GOT3 (cell line): ENCODE measurements around the gene GNAQ.

ENCODE experiments used
- DNase-seq: peaks from one replicate; lab custom pipeline; 2025; ENCODE audit warnings: mixed read lengths; lab: John Stamatoyannopoulos, UW

The GNAQ gene

DNA sequence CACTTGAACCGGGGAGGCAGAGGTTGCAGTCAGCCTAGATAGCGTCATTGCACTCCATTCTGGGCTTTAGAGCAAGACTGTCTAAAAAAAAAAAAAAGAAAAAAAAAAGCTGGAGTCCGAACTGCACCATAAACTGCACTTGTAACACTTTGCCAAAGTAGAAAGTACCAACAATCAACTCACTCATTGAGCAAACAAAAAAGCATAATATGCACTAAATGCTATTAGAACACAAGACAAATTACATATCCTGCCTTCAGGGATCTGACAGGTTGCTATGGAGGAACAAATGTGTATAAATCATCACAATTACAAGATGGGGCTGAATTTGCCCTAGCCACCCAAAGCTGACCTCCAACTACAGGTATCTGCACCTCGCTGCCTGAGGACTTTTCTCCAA, 27.9 kb downstream of the GNAQ start:
- no peak for DNase-seq

DNA sequence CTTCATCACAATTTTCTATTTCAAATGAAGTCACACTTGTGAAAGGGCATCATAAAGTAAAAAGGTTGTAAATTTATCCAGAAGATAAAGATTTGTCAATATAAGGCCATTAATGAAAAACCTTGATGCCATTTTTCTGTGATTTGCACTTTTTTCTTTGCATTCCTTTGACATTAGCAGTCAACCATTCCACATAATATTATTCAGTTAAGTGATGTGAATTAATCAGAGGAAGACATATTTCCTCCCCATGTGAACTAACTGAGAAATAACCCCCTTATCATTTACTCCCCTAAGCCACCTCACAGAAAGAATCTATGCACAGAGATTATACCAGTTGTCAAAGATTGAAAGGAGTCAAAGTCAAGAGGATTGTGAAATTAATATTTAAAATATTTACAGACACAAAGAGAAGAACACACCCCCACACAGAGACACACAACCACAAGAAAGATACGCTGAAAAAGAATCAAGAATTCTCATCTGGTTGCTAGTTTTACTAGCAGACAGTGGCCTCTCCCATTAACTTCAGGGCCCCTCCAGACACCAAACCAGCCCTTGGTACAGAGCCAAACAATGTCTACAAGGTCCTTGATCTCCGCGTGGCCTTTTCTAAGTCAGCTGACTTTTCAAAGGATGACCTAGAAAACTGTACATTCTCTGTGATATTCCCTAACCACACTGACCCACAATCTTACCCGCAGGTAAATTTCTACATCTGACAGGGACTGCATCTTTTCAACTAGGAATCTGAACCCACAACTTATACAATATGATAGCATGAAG, 29.5 kb downstream of the GNAQ start:
- DNase-seq = no peak

DNA sequence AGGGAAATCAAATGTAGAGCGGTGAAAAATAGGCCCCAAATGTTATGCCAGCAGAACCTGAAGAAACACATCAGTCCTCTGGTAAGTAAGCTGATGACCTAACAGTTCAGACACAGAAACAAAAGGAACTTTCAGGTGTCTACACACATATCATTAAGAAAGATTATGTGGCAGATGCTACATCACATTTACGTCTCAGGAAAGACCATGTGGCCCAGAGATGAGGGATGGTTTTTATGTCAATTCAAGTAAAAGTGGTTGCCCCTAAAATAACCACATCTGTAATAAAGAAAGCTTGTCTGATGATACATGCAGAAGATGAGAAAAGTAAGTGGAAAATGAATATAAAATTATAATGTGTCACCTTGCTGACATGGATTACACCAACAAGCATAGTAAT, 31.4 kb downstream of the GNAQ start:
- DNase-seq = no peak

DNA sequence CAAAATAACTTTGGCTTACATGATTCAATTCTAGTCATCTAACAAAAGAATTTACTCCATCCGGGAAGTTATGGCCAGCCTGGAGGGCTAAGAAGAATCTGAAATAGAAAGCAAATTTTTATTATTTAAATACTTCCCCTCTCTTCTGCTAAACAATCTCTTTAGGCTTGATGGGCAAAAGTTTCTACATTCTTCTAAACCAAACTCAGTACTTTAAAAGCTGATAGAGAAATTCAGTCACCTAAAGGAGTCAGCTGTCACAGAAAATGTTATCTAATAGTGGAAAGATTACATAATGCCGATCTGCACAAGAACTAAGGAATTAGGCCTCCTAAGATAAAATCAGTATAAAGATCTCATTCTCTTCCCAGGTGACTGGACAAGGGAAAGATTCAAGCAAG, 32.4 kb downstream of the GNAQ start:
- DNase-seq = no peak

DNA sequence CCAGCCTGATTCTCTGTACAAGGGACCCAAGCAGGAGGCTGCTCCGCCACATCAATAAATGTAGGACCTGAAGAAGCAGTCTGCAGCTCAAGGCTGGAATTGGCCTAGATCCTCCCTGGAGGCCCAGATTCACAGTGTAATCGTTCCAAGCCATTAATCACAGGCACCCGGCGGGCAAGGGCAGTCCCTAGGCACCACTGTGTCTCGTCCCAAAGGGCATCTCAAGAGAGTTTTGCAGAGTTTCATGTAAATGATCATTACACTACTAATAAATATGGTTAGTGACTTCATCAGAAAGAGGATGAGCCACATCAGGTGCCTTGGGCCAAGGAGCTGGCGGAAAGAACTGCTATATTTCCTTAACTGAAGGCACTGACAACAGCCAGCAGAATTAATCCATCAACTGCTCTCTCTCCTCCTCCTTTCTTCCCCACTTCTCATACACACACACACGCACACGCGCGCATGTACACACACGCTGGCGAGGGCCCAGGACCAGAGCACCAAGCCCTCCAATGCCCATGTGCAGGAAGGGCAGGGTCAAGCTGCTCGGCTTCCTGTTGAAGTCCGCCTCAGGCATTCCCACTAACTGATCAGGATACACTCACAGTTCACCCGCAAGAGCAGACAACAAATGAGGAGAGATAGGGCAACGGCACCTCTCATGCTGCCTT, 33.9 kb downstream of the GNAQ start:
- DNase-seq = no peak

DNA sequence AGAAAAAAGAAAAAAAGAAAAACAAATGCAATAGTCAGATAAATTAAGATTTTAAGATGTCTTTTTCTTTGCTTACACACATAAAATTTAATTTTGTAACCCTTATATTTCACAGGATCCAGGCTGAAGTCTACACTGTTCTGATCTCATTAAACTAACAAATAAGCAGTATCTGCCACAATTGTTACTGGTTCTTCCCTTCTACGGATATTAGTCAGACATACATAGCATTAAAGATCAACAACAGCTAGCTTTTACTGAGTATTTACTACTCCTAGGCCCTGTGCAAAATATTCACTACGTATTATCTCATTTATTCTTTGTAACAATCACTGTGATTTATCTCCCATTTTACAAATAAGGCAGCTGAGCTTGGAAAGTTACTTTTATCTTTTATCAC, 34.9 kb downstream of the GNAQ start:
- DNase-seq = no peak

DNA sequence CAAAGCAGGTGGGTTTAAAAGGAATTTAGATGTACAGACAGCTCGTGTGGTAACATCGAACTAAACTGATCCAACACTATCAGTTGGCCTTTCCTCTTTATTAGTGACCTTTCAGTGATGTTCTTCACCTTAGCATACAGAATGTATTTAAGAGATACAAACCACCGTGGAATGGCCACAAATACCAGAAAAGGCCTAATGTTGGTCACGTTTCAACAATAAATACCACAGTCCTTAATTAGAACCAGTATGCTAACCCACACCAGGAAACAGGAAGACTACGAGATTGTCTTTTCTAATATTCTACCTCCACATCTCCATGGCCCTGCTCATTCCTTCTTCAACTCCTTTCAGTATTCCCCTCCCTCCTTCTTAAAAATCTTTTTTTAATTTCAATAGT, 40.4 kb downstream of the GNAQ start:
- DNase-seq = no peak

DNA sequence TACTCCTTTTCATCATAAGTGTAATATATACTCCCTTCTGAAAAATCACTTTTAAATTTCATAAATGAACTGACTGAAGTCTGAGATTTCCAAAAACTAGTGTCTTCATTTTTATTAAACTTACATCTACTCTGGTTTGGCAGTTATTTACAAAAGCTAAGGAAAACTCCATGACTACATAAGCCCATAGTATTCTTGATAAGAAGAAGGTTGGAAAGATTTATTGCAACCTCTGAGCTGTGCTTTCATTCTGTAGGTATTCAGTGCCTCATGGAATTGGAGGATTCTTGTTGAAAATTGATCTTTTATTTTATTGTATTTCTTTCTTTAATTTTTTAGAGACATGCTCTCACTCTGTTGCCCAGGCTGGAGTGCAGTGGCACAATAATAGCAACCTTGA, 41.7 kb downstream of the GNAQ start:
- DNase-seq = no peak

DNA sequence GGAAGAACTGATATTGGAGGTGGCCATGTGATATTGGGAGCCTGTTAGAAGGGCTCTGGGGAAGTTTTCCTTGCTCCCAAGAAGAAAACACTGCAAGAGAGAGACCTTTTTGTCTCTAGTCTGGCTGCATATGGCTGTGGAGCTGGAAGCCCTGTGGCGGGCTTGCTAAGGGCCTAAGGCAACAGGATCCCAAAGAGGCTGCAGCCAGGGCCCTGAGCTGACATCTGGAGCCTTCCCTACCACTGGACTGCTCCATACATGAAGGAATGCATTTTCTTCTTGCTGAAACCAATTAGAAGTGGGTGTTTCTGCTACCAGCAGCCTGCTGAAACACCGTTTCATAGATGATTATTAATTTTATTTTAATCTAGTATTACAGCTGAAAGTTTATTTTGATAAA, 42.2 kb downstream of the GNAQ start:
- DNase-seq = no peak

DNA sequence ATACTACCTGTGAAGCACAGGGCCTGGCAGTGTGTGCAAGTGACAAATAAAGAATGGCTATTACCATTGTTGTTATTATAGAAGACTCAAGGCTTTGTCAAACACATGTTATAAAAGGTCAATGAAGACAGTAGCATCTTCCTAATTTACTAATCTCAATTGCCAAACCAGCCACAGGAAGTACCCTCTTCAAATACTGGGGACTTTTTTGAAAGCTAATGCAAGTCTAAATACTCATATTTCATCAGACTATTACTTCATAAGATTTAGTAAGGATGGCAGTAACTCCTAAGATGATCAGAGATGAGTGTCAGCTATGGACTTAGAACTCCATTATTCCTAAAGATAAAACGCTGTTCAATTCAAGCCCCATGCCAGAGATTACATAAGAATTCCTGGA, 43.0 kb downstream of the GNAQ start:
- DNase-seq = no peak

DNA sequence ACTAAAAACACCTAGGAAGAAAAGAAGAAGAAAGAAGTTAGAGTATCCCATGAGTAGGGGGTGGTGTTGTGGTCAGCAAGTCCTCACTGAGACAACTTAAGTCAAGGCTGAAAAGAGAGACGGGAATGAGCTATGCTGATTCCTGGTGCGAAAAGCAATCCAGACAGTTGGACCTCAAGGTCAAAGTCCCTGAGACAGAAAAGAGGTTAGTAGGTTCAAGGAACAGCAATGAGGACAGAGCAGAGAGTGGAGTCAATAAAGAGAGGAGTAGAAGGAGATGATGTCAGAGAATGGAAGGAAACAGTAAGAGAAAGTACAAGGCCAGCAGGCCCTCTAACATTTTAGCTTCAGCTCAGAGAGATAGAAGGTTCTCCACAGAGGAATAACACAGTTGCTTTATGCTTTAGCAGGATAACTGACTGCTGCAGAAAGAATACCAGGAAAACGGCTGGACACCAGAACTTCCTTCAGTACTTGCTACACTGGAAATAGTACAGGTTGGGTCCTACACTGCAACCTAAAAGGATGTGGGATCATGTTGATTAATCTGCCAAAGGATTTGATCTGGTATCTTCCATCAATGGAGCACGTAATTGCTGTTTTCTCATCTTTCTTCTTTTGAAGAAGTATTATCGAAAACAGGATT, 43.6 kb downstream of the GNAQ start:
- DNase-seq = no peak

DNA sequence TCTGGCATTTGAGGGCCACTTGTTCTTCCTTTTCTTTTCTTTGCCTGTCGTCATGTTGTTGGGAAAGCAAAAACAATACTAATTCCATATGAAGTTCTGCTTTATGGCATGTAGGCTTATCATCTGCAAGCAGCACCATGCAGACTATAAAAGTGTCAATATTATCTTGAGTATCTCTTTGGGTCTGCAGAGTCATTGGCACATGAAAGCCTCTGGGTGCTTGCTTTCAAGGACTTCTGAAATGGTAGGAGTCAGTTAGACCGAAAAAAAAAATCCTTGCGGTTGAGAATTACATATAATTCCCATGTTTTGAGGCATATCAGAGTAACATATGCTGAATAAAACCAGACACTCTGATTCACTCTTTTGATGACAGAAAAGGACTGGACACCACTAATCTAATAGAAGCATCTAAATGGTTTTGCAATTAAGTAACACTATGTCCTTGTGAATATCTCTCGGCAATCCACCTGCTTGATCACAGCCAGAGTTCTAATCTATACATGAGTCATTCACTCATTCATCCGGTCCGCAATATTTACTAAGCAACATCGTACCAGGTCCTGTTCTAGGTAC, 44.4 kb downstream of the GNAQ start:
- no peak for DNase-seq

DNA sequence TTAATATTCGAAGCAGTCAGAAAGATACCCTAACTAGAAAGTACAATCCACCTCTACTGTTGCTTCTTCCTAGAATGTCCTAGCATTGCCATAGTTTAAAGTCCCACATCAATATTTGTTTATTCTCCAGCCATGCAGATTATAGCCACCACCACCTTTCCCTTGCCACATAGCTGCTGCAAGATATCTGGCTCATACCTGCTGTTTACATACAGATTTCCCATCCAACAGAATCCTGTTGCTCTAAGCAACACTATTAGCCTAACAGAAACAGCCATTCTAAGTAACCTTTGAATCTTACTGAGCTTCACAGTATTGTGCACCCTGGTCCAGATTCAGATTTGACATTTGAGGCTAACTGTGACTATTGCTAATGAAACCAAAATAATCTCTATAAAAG, 45.6 kb downstream of the GNAQ start:
- no peak for DNase-seq

DNA sequence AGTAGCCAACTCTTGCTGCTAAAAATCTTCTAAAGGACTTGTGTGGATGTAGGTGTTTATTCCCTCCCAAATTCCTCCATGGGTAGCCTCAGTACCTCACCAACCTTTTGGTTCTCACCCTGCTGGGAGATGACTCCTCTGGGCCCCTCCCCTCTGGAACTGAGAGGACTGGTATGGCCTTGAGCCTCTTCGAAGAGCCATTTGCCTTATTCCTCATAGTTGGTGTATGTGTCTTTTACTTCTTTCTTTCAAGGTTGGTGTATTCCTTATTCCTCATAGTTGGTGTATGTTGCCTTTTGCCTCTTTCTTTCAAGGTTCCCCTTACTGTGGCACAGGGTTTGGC, 48.3 kb downstream of the GNAQ start:
- DNase-seq = no peak

DNA sequence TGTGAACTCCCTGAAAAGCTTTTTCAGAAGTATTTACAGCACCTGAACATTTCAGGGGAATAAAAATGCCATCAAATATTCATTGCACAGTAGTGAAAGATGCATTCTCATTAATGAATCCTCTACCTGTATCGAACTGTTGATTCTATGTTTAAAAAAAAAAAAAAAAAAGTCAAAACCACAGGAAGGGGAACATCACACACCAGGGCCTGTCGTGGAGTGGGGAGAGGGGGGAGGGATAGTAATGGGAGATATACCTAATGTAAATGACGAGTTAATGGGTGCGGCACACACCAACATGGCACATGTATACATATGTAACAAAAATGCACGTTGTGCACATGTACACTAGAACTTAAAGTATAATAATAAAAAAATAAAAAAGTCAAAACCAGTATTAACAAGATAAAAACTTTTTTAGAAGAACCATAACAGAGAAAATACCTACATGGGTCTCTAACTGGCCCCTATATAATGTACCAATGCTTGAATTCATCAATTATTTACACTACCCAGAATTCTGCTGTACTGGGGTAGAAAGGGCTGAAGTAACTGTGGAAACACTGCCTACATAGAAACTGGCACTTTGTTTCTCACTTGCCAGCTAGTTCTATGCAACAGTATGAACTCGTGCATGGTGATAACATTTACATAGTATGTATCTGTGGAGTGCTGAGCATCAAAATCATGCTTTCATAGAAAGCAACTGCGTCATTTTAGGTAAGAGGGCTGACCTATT, 48.9 kb downstream of the GNAQ start:
- DNase-seq = no peak

DNA sequence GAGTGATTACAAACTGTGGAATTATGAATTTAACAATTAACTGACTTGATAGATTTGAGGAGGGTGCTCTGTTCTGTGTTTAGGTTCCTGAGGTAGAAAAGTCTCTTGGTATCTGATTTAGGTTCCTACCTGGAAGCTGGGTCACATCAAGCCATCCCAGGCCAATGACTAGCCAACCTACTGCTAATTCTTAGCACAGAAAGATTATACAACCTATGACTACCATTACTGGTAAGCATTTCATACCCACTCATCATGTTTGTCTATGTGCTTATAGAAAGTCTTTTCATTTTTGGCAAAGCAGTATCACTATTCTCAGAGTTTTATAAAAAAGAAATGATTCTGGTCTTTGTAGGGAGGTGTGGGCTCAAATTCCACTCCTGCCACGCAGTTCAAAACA, 49.7 kb downstream of the GNAQ start:
- no peak for DNase-seq

DNA sequence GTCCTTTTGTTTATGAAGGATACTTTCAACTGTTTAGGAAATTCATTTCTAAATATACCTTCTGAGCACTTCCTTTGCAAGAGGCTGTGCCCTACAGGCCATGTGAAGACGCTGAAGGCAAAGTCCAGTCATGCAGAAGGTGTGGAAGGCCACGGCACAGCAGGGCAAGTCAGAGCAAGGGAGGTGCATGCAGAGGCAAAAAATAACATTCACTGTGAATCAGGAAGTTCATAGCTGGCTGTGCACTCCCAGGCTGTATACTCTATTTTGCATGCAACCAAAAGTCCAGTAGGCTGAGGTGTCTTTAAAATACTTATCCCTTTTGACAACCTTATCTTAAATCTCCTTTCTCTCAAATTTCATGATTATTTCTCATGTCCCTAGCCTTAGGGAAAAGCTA, 50.3 kb downstream of the GNAQ start:
- no peak for DNase-seq

DNA sequence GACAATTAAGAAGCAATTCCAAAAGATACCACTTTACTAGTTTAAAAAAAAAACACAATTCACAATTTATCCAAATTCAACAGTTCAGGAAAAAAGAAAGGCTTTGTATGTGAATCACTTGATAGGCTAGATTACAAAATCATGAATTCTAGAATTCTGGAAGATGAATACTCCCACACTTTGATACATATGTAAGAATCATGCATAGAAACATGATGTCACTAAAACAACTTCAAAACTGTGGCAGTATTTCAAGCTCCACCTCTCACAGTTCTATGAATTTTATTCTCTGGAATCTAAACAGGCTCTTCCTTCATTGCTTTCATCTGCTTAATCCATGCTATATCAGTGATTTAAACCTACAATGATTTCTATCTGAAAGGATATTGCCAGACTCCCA, 51.0 kb downstream of the GNAQ start:
- no peak for DNase-seq

DNA sequence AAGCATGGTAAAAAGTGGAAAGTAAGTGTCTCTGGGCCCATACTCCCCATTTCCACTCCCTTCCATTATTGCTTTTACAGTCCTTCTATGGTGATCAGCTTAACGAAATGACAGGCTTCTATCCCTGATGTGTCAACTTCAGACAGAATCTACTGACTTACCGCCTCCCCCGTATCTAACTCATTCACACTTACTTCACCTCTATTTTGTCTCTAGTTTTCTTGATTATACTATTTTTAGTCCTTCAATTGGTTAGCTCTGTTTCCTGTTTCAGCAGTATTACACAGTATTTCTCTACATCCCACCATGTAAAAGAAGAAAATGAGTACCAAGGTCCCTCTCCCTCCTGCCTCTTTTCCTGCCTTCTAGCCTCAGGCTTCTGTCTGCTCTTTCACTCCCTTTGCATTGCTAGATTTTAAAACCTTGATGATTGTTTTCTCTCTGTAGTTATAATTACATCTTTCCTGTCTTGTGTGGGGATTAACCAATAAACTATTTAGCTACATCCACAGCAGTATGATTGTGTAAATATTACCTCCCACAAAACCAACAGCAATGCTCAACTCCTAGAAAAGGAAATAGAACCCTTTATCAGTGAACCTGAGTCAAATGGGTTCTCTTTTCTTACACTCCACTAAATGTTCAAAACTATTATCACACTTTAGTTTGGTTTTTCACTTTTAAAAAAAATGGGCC, 53.4 kb downstream of the GNAQ start:
- no peak for DNase-seq

DNA sequence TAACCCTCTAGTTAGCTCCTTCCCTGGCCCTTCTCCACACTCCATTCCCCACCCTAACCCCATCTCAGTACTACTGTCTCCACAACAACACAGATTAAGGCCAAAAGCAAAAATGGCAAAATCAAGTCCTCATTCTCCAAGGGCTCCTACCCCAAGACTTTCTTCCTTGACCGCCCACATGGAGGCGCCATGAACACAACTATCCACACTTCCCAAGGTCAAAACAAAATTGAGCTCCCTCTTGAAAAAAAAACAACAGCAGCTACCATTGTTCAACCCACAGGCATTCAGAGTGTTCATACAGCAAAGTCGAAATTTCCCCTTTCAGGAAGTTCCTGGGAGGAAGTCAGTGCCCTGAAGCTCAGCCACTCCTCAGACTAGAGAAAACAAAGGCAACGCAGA, 54.4 kb downstream of the GNAQ start:
- DNase-seq = no peak

DNA sequence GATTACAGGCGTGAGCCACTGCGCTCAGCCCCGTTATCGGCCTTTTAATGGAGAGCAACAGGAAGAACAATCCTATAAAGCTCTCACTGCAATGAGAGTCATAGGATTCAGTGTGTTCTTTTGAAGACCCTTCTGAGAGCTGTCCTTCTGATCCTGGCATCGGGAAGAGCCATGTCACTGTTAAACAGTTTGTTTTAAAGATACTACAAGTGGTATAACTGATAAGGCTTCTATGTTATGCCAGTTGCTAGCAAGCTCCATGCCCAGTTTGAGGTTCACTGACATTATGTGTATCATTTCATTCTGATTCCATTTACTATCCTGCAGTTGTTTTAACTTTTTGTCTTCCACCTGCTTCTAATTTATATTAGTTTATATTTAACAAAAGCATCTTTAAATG, 55.8 kb downstream of the GNAQ start:
- no peak for DNase-seq

DNA sequence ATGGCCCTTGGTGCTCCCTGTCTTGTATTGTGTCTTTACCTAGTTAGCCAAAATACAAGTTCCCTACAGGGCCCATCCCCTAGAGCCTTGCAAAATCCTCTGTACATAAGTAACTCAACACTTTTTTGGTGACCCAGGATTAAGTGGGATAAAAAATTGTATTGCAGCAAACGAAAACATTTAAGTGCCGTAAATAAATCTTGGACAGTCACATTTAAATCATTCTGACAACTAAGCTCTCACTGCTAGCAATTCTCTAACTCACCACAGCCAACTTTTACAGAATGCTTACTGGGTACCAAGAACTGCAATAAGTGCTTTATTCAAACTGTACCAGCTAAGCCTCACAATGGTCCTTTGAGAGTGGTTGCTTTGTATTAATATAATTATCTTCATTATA, 56.6 kb downstream of the GNAQ start:
- no peak for DNase-seq
